NCI-H345 treated with DMSO at 0.1 percent for 48 hours (cell line): Measurements from ENCODE around the gene CNIH3.

Source experiments
- DNase-seq: peaks from one replicate; lab custom pipeline; 2025; ENCODE audit not compliant: unreplicated experiment; lab: John Stamatoyannopoulos, UW

Gene CNIH3

GRCh38 chr1:224739997-224740684 is 124.0 kb downstream of the CNIH3 start:
- no peak for DNase-seq

GRCh38 chr1:224740685-224741052 is 124.6 kb downstream of the CNIH3 start:
- no peak for DNase-seq

GRCh38 chr1:224742349-224742748 is 126.2 kb downstream of the CNIH3 start:
- DNase-seq: no peak

GRCh38 chr1:224743608-224744164 is 127.6 kb downstream of the CNIH3 start:
- DNase-seq: no peak

GRCh38 chr1:224744521-224744920 is 128.4 kb downstream of the CNIH3 start:
- DNase-seq: no peak

- DNase-seq: no peak
Measured at GRCh38 chr1:224745394-224745793, 129.3 kb downstream of the CNIH3 start.

- DNase-seq: no peak
Measured at GRCh38 chr1:224745924-224746323, 129.8 kb downstream of the CNIH3 start.

- no peak for DNase-seq
Measured at GRCh38 chr1:224747578-224747977, 131.5 kb downstream of the CNIH3 start.

- DNase-seq: no peak
Measured at GRCh38 chr1:224749916-224750315, 133.8 kb downstream of the CNIH3 start.

- no peak for DNase-seq
Measured at GRCh38 chr1:224751624-224752311, 135.7 kb downstream of the CNIH3 start.

- no peak for DNase-seq
Measured at GRCh38 chr1:224753491-224753890, 137.4 kb downstream of the CNIH3 start.

- DNase-seq: no peak
Measured at GRCh38 chr1:224755586-224755985, 139.5 kb downstream of the CNIH3 start.

GRCh38 chr1:224757508-224757907 is 141.4 kb downstream of the CNIH3 start:
- DNase-seq: no peak

- DNase-seq: no peak
Measured at GRCh38 chr1:224759135-224759534, 143.0 kb downstream of the CNIH3 start.

- no peak for DNase-seq
Measured at GRCh38 chr1:224759681-224760091, 143.6 kb downstream of the CNIH3 start.

- no peak for DNase-seq
Measured at GRCh38 chr1:224760163-224760562, 144.0 kb downstream of the CNIH3 start.

- DNase-seq: no peak
Measured at GRCh38 chr1:224761245-224761644, 145.1 kb downstream of the CNIH3 start.

- no peak for DNase-seq
Measured at GRCh38 chr1:224762046-224762445, 145.9 kb downstream of the CNIH3 start.

- no peak for DNase-seq
Measured at GRCh38 chr1:224762701-224763100, 146.6 kb downstream of the CNIH3 start.

- no peak for DNase-seq
Measured at GRCh38 chr1:224763126-224763775, 147.1 kb downstream of the CNIH3 start.

GRCh38 chr1:224766266-224766665 is 150.1 kb downstream of the CNIH3 start:
- DNase-seq: no peak

GRCh38 chr1:224767031-224767430 is 150.9 kb downstream of the CNIH3 start:
- DNase-seq: no peak
